ENCODE results near the gene CENPB. TPM values are rescaled to one million over a fixed set of nuclear protein-coding genes. Genes with fewer than 3 reads are reported as not detected.

Gene CENPB
- total RNA-seq, 1 donor from 2014 or later, result 91.1 TPM

GRCh38 chr20:3825526-3825925 is 39.0 kb upstream of the CENPB start:
- TF ChIP-seq CTCF (IDR thresholded peaks at IDR 0.05), result no peak
- no peak for DNase-seq (ENCODE audit: low spot score)
- Mint-ChIP-seq H3K27ac (ENCODE audit: unreplicated experiment) (no peak overlapping the region), H3K27me3 (ENCODE audit: low read depth) (no peaks in the 10 kb centered on the region), H3K4me3 (ENCODE audit: unreplicated experiment) (no peak overlapping the region), H3K9me3 (ENCODE audit: low read depth) (no peaks in the 10 kb centered on the region), H3K4me1 (ENCODE audit: low read depth) (peaks cover 14% of the 10 kb centered on the region), H3K36me3 (ENCODE audit: low read depth) (peaks cover 15% of the 10 kb centered on the region)

DNA sequence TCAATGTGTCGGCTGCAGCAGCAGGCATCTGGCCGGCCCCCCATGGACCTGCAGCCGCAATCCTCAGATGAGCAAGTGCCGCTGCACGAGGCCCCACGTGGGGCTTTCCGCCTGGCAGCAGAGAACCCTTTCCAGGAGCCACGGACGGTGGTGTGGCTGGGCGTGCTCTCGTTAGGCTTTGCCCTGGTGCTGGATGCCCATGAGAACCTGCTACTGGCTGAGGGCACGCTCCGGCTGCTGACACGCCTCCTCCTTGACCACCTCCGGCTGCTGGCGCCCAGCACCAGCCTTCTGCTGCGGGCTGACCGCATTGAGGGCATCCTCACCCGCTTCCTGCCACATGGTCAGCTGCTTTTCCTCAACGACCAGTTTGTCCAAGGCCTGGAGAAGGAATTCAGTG is 37.3 kb upstream of the CENPB start:
- peaks cover 24% of the 10 kb centered on the region for H3K4me1 Mint-ChIP-seq (ENCODE audit: low read depth)
- no peaks in the 10 kb centered on the region for H3K9me3 Mint-ChIP-seq (ENCODE audit: low read depth)
- no peak overlapping the region for H3K4me3 Mint-ChIP-seq (ENCODE audit: unreplicated experiment)
- H3K27ac Mint-ChIP-seq (ENCODE audit: unreplicated experiment), result no peak overlapping the region
- no peak for TF ChIP-seq CTCF (IDR thresholded peaks at IDR 0.05)
- H3K36me3 Mint-ChIP-seq (ENCODE audit: low read depth), result peaks cover 13% of the 10 kb centered on the region
- H3K27me3 Mint-ChIP-seq (ENCODE audit: low read depth), result no peaks in the 10 kb centered on the region
- DNase-seq (ENCODE audit: low spot score), result no peak

DNA sequence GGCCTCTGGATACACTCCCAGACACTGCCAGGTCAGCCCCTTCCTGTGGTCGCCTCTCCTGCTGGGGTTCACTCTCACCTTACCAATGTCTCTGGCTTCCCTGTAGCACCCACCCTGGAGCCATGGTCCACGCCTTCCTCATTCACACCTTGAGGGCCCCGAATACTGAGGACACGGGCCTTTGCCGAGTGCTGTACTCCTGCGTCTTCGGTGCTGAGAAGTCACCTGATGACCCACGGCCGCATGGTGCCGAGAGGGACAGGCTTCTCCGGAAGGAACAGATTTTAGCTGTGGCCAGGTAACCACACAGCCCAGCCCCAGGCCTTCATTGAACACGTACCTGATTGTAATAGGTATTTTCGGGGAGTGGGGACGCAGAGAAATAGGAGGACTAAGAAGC is 35.5 kb upstream of the CENPB start:
- Mint-ChIP-seq H3K4me3 (ENCODE audit: unreplicated experiment) (peak overlapping the region; percentile 79), H3K27ac (ENCODE audit: unreplicated experiment) (peak overlapping the region; percentile 63), H3K9me3 (ENCODE audit: low read depth) (no peaks in the 10 kb centered on the region), H3K36me3 (ENCODE audit: low read depth) (peaks cover 11% of the 10 kb centered on the region), H3K27me3 (ENCODE audit: low read depth) (no peaks in the 10 kb centered on the region), H3K4me1 (ENCODE audit: low read depth) (peaks cover 32% of the 10 kb centered on the region)
- no peak for TF ChIP-seq CTCF (IDR thresholded peaks at IDR 0.05)
- DNase-seq (ENCODE audit: low spot score), result no peak

DNA sequence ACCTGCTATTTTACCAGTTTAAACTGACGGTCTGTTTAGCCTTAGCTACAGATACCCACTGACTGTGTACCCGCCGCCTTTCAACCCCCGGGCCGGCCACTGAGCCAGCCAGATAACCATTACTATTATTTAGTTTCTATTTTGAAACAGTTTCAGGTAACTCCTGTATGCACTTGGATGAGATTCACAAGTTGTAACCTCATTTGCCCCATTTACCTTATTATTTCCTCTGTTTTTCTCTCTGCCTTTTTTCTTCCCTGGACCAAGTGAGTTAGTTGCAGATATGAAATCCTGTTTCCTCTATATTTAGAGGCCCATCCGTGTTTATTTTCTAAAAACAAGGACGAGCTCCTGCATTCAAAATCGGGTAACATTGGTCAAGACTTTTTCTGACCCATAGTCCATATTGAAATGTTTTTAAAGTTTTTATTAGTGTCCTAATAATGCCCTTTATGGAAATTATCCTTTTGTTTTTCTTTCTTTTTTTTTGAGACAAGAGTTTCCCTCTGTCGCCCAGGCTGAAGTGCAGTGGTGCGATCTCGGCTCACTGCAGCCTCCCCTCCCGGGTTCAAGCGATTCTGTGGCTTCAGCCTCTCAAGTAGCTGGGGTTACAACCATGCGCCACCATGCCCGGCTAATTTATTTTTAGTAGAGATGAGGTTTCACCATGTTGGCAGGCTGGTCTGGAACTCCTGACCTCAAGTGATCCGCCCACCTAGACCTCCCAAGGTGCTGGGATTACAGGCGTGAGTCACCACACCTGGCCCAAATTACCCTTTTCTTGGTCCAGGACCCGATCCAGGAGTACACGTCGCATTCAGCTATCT is 34.6 kb upstream of the CENPB start:
- H3K36me3 Mint-ChIP-seq (ENCODE audit: low read depth), result peaks cover 7% of the 10 kb centered on the region
- H3K27ac Mint-ChIP-seq (ENCODE audit: unreplicated experiment), result peak overlapping the region; percentile 99
- H3K4me1 Mint-ChIP-seq (ENCODE audit: low read depth), result peaks cover 32% of the 10 kb centered on the region
- no peaks in the 10 kb centered on the region for H3K27me3 Mint-ChIP-seq (ENCODE audit: low read depth)
- no peak for TF ChIP-seq CTCF (IDR thresholded peaks at IDR 0.05)
- H3K4me3 Mint-ChIP-seq (ENCODE audit: unreplicated experiment), result peak overlapping the region; percentile 79
- H3K9me3 Mint-ChIP-seq (ENCODE audit: low read depth), result no peaks in the 10 kb centered on the region
- no peak for DNase-seq (ENCODE audit: low spot score)

DNA sequence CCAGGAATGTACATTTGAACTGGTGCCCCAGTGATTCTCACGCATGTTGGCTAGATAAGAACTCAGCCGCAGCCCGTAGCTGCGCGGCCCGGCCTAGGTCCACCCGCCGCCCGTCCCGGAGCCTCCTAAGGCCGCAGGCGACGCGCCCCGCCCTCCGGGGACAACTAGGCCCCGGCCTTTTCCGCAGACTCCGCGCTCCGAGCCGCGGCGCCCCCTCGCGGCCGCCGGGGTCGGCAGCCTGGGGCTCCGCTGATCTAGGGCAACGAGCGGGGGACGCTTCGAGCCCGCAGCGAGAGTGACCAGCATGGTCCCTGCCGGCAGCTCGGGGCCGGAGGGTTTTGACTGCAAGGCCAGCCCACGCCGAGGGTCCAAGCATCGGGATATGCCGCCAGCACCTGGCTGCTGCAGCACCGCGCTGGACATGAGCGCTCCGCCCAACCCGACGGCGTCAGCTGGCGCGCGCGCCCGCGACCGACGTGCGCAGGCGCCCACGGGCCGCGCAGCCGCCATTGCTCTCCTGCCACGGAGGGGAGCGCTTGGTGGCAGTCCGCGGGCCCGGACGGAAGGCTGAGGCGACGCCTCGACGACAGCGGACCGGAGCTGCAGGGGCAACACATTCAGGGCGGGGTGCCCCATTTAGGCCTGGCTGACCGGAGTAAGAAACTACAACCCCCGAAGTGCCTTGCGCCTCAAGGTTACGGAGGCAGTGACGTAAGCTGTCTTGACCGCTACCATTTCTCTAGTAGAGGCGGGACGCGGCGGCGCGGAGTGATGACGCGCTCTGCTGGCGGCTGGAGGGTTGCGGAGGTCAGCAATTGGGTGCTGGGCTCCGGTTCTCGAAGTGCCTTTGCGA is 33.7 kb upstream of the CENPB start, which contains the start of gene AP5S1:
TSS of gene AP5S1 (plus strand) at position 500 of the 853 bp plus-strand sequence. CDS start 1,571 bp downstream, outside the sequence.
- Mint-ChIP-seq H3K27me3 (ENCODE audit: low read depth) (no peaks in the 10 kb centered on the region), H3K36me3 (ENCODE audit: low read depth) (peaks cover 6% of the 10 kb centered on the region), H3K4me3 (ENCODE audit: unreplicated experiment) (peak within 1 kb of the TSS; percentile 79), H3K9me3 (ENCODE audit: low read depth) (no peaks in the 10 kb centered on the region), H3K27ac (ENCODE audit: unreplicated experiment) (peak within 1 kb of the TSS; percentile 99), H3K4me1 (ENCODE audit: low read depth) (peaks cover 32% of the 10 kb centered on the region)
- TF ChIP-seq CTCF (IDR thresholded peaks at IDR 0.05), result peak; percentile 100
- peak; percentile 96 for DNase-seq (ENCODE audit: low spot score)
